Bronchus fibroblast of lung (primary cell): ENCODE measurements around the gene PABPC3. TPM values are rescaled to one million over a fixed set of nuclear protein-coding genes. Genes with fewer than 3 reads are reported as not detected.

Experiments used
- total RNA-seq: library from RNA; depleted of rRNA; stranded (reverse); fragments of >200 nt; gene quantifications from 2 replicates; pipeline ENCODE4 v1.2.3, GENCODE V29; 2015

Gene PABPC3
- total RNA-seq = under 0.01 TPM in 1 of 2 replicates, not detected in the other

GRCh38 chr13:25095851-25096453 lies at the start of gene PABPC3:
PABPC3 (plus strand) TSS chr13:25096136; CDS start chr13:25096199, 63 bp downstream.

Other genes starting within 250 kb of the PABPC3 start
- not detected in 2 replicates for gene AMER2, start 76.2 kb downstream of the PABPC3 start, total RNA-seq
- gene MTMR6, start 191.4 kb downstream of the PABPC3 start, total RNA-seq = 17.2 and 19.7 TPM in 2 replicates
- 35.5 and 39.2 TPM in 2 replicates for gene NUP58, start 205.5 kb downstream of the PABPC3 start, total RNA-seq